GM19193 (cell line): ENCODE measurements around the gene MIPOL1.

Source experiments
- POLR2A ChIP-seq: IDR thresholded peaks from 4 replicates; pipeline ENCODE4 v1.6.1; 2011; ENCODE audit not compliant: insufficient read depth, insufficient read length; ENCODE audit errors: extremely low read depth

MIPOL1 gene

DNA sequence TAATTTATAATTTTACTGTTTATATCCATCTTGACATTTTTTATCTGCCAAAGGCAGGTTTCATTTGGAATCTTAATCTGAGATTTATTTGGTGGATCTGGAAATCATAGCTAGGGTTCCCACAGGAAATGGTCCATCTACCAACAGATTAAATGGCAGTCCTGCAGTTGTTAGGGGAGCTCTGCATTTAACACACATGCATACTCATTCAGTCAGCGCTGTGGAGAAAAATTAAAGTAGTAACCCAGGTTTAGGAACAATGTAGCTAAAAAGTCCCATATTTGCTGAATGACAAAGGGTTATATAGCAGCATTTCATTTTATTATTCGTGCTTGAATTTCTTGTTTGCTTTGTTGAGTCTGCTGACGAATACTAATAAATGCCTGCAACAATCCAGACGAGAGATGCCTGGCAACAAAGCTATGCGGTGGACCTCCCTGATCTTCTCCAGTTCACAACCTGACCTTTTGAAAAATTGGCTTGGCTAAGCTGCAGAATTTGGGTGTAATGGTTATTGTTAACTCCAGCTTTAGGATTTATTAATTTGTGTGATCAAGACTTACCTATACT lies 59.8 kb downstream of the MIPOL1 start:
- no peak for TF ChIP-seq POLR2A

- no peak for TF ChIP-seq POLR2A
Observed at GRCh38 chr14:37262649-37263048, 64.9 kb downstream of the MIPOL1 start.

DNA sequence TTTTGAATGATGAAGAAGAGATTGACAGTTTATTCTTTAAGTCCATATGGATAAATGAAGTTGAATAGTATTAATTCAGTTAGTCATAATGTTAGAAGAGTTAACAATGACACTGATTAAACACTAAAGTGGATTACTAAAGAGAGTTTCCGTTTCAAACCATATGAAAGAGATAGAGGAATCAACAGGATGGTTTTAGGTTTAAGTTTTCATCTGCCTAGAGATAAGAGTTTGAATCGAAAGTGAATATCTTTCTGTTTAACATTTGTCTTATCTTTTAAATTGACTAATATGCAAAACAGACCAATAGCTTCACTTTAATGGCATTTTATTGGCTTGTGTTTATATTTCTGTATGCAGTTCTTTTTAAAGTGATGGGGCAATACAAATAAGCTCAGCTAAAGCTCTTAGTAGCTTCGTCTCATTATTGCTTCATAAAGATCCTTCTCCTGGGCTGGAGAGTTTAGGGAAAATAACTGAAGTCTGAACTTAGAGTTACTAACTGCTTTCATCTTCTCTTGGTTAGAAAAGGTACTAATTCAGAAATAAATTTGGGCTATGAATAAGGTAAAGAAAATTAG lies 66.0 kb downstream of the MIPOL1 start:
- TF ChIP-seq POLR2A: no peak

GRCh38 chr14:37268788-37269187 lies 71.1 kb downstream of the MIPOL1 start:
- TF ChIP-seq POLR2A: no peak

DNA sequence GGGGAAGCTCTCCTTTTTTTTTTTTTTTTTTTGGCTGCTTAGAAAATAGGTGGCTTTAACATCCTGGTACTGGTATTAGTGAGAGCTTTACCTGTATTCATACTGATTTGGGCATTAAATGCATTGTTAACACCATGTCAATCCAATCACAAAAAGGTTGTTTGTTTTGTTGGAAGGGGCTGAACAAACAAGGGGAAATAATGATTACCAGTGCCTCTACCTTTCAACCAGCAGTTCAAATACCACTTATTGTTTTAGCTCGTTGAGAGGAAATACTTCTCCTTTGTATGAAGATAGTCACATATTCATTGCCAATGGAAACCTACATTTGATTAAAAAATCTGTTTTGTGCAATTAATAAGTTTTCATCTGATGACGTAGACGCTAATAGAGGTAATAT lies 72.9 kb downstream of the MIPOL1 start:
- no peak for TF ChIP-seq POLR2A

DNA sequence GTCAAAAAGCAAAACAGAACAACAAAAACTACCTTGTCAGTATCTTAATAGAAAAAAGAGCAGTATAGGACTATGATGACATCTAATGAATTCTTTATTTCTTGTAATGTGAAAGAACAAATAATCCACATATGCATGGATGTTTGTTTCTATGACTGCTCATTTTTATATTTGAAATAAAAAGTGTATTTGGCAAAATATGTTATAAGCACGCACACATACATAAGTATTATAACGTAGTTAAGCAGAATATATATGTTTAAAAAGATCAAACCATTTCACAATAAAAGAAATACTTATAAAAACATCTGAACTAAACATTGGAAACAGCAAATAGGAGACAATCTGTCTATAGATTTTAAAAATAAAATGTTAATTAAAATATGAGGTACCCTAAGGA lies 74.8 kb downstream of the MIPOL1 start:
- no peak for TF ChIP-seq POLR2A

DNA sequence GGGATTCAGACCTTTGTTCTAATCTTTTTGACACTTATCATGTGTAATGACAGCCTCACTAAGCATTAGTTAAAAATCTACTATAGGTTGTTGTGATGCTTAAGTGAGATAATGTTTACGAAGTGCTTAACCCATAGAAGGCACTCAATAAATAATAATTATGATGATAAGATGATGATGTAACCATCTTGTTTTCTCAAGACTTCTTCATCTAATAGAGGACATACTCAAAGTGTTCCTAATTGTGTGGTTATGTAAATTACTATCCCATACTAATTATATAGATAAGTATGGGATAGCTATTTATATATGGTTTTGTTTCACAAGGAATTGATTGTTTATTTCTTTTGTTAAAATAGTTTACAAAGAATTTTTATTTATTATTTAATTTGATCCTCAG lies 76.9 kb downstream of the MIPOL1 start:
- no peak for TF ChIP-seq POLR2A

DNA sequence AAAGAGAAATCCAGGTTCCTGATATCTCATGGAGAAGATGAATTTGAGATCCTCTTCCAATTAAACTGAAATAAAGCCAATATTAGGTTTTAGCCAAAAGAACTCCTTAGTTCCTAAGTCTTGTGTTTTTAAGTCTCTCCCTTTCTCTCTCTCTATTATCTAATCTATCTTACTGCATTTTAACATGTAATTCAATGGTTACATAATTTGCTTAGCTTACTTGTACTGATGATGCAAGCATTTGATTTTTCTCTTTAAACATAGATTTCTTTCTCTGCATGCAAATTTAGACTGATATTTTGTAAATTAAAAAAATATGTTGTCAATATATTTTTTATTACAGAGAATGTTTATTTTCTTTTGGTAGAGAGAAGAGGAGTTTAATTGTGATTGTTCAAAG lies 78.2 kb downstream of the MIPOL1 start:
- TF ChIP-seq POLR2A: no peak

GRCh38 chr14:37278636-37279538 lies 81.2 kb downstream of the MIPOL1 start:
- no peak for TF ChIP-seq POLR2A

DNA sequence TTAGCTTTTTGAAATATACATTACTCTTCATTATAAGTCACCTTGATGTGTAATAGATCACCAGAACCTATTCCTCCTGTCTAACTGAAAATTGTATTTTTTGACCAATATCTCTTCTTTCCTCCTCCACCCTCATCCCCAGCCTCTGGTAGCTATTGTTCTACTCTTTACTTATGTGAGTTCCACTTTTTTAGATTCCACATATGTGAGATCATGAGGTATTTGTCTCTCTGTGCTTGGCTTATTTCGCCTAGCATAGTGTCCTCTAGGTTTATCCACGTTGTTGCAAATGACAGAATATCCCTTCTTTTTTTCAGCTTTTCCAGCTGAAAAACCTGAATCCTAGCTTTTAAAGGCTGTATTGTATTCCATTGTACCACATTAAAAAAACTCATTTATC lies 82.1 kb downstream of the MIPOL1 start:
- no peak for TF ChIP-seq POLR2A

- no peak for TF ChIP-seq POLR2A
Observed at GRCh38 chr14:37284760-37285159, 87.0 kb downstream of the MIPOL1 start.

GRCh38 chr14:37285220-37285619 lies 87.5 kb downstream of the MIPOL1 start:
- TF ChIP-seq POLR2A: no peak

- no peak for TF ChIP-seq POLR2A
Observed at GRCh38 chr14:37289688-37290087, 92.0 kb downstream of the MIPOL1 start.

DNA sequence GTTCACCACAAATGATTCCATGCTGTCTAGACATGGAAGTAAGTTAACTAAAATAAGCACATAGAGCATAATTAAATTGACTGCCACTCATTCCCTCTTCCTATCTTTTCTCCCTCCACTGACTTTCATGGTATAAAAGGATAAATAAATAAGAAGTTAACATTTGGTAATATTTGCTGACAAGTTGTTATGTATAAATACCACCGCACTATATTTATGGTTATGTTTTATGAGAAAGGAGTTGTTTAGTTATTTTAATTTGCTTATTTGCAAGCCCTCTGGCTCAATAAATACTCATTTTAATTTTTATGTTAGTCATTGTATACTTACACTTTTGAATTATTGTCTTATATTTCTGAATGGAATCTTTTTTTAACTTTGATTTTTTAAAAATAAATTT lies 113.5 kb downstream of the MIPOL1 start:
- TF ChIP-seq POLR2A: no peak

DNA sequence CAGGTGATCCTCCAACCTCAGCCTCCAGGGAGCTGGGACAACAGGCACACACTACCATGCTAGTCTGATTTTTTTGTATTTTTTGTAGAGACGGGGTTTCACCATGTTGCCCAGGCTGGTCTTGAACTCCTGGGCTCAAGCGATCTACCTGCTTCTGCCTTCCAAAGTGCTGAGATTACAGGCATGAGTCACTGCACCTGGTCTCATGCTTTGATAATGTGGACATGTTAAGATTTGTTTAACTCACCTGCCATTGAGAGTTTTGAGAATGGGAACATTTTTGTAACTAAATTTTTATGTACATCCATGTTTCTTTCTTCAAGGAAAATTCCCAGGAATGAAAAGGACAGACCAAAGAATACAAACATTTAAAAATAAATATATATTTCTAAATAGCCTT lies 121.2 kb downstream of the MIPOL1 start:
- TF ChIP-seq POLR2A: no peak

- no peak for TF ChIP-seq POLR2A
Observed at GRCh38 chr14:37320106-37320505, 122.4 kb downstream of the MIPOL1 start.

DNA sequence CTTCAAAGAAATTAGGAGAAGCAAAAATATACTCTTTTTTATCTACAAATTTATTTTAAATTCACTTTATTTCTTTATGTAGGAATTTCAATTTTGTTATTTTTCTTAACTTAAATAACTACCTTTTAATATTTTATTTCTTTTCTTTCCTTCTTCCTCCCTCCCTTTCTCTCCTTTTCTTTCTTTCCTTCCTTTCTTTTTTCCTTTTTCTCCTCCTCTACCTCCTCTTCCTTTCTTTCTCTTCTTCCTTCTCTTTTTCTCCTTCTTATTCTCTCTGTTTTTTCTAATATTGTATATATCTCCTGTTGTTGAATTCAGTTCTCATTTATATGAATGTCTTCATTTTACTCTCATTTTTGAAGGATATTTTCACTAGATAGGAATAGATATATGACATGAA lies 127.6 kb downstream of the MIPOL1 start:
- TF ChIP-seq POLR2A: no peak

- TF ChIP-seq POLR2A: no peak
Observed at GRCh38 chr14:37326434-37326833, 128.7 kb downstream of the MIPOL1 start.
